Measurements from ENCODE around the gene CHN2. TPM values are rescaled to one million over a fixed set of nuclear protein-coding genes. Genes with fewer than 3 reads are reported as not detected.

CHN2 gene
- polyA plus RNA-seq, 2 of the 4 experiments (the other 2 are of a cell fraction), result 0.06 TPM; not detected in 1

DNA sequence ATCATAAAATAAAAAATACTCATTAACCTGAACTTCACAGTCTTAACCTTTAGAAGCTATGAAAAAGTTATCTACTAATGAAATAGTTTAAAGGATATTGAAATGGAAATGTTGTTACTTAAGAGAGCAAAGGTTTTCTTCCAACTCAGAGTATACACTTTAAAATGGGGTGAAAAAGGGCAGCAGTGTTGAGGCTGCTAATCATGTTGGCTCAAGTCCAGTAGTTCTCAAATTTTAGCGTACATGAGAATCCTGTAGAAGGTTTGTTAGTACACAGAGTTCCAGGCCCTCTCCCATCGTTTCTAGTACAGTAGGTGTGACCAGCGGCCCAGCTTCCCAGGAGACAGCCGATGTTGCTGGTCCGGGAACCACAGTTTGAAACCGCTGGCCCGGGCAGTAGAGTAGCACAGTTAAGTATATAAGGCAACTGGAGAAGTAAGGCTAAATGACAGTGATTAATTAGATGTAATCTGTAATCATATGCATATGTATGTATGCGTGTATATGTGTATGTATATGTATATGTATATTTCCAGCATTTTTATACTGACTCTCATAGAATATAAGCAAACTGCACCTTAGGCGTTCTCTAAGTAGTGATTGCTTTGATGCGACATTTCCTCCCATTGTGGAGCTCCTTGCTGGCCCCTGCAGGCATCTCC is 221.8 kb downstream of the CHN2 start (continued):
- no peak for TF ChIP-seq PBX3 (IDR thresholded peaks at IDR 0.05)
- TF ChIP-seq CHD4 (IDR thresholded peaks at IDR 0.05; ENCODE audit: borderline replicate concordance), result no peak
- TF ChIP-seq RARB (CRISPR knock-in tag; IDR thresholded peaks at IDR 0.05), result no peak

- ATAC-seq, result no peak
- 78% methylated on average over 9 of the region's 9 CpGs for WGBS (ENCODE audit: missing lambda C conversion rate)
- TF ChIP-seq, protein P1, sequence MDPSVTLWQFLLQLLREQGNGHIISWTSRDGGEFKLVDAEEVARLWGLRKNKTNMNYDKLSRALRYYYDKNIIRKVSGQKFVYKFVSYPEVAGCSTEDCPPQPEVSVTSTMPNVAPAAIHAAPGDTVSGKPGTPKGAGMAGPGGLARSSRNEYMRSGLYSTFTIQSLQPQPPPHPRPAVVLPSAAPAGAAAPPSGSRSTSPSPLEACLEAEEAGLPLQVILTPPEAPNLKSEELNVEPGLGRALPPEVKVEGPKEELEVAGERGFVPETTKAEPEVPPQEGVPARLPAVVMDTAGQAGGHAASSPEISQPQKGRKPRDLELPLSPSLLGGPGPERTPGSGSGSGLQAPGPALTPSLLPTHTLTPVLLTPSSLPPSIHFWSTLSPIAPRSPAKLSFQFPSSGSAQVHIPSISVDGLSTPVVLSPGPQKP (IDR thresholded peaks at IDR 0.05; ENCODE audit: low read depth, low read length), result no peak
- TF ChIP-seq CBX8 (IDR thresholded peaks at IDR 0.05) (no peak), CHD4 (IDR thresholded peaks at IDR 0.05; ENCODE audit: borderline replicate concordance) (no peak), TFCP2L1 (CRISPR knock-in tag; IDR thresholded peaks at IDR 0.05) (no peak), EHF (CRISPR knock-in tag; IDR thresholded peaks at IDR 0.05) (no peak), MAFK (IDR thresholded peaks at IDR 0.05; ENCODE audit: partially characterized antibody) (no peak), CEBPB (IDR thresholded peaks at IDR 0.05) (no peak), ESRRA (IDR thresholded peaks at IDR 0.05; ENCODE audit: borderline replicate concordance, low read length) (no peak), ATOH8 (CRISPR knock-in tag; IDR thresholded peaks at IDR 0.05; ENCODE audit: low read depth) (no peak), FOSB (CRISPR knock-in tag; IDR thresholded peaks at IDR 0.05) (no peak), FOXS1 (CRISPR knock-in tag; IDR thresholded peaks at IDR 0.05) (no peak), SMC3 (IDR thresholded peaks at IDR 0.05) (no peak), JUNB (IDR thresholded peaks at IDR 0.05) (no peak), KDM1A (IDR thresholded peaks at IDR 0.05; ENCODE audit: low read depth) (no peak), NFE2L2 (conservative IDR thresholded peaks at IDR 0.05; ENCODE audit: low read length) (no peak)
- TF ChIP-seq, protein P2, sequence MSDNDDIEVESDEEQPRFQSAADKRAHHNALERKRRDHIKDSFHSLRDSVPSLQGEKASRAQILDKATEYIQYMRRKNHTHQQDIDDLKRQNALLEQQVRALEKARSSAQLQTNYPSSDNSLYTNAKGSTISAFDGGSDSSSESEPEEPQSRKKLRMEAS (IDR thresholded peaks at IDR 0.05), result no peak
- DNase-seq (ENCODE audit: low read depth in 1 of 2, low spot score in 1 of 2), result no peak
- no peak for FAIRE-seq
- H3K4me3 ChIP-seq, result no peak overlapping the region
- POLR2A ChIA-PET, result no interaction called here
- H3K4me2 ChIP-seq, result no peak overlapping the region
- H3K4me1 ChIP-seq, result peaks cover 5% of the 10 kb centered on the region; the same call in 1 of the 3 replicates
- CTCF ChIA-PET, result interaction anchor here (2.4 to 4.5 kb wide), 4 partner anchors 8 to 495 kb away, joined by 10 to 40 read pairs (median 19); no protein-coding TSS in a partner anchor
- no peak overlapping the region for H3K27ac ChIP-seq
- H3K9me3 ChIP-seq, result no peaks in the 10 kb centered on the region
Measured at GRCh38 chr7:29416938-29417305, 222.3 kb downstream of the CHN2 start.

DNA sequence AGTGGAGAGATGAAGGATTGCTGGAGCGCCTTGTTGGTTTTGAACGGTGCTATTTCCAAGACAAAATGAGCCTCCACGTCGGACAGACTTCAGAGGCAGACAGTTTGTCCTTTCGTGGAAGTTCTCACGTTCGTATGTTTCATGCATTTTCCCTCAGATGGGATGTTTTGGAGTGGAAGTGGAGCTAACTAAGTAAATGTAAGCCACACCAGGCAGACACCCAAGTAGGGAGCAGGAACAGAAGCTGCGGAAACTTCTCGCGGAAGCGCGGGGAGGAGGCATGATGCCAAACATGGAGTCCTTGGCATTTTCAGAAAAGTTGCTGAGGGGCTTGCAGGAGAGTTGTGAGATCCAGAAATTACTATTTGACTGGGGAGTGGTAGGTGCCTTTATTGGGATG is 223.5 kb downstream of the CHN2 start:
- no peak for ATAC-seq
- Histone ChIP-seq H3K4me3 (no peak overlapping the region), H3K4me1 (no peaks in the 10 kb centered on the region; the same call in 2 of the 3 replicates), H3K9me3 (no peaks in the 10 kb centered on the region), H3K4me2 (no peak overlapping the region), H3K27ac (no peak overlapping the region)
- no peak for DNase-seq (ENCODE audit: low read depth in 1 of 2, low spot score in 1 of 2)
- ChIA-PET CTCF (interaction anchor here (2.7 kb wide), 1 partner anchor 10 kb away, joined by 20 read pairs; no protein-coding TSS in a partner anchor), POLR2A (no interaction called here)
- WGBS (ENCODE audit: missing lambda C conversion rate), result 86% methylated on average over 12 of the region's 12 CpGs
- FAIRE-seq, result no peak
- TF ChIP-seq E2F6 (IDR thresholded peaks at IDR 0.05; ENCODE audit: borderline replicate concordance, low read depth), result no peak
- TF ChIP-seq SMC3 (IDR thresholded peaks at IDR 0.05), result no peak
- TF ChIP-seq, protein P3, sequence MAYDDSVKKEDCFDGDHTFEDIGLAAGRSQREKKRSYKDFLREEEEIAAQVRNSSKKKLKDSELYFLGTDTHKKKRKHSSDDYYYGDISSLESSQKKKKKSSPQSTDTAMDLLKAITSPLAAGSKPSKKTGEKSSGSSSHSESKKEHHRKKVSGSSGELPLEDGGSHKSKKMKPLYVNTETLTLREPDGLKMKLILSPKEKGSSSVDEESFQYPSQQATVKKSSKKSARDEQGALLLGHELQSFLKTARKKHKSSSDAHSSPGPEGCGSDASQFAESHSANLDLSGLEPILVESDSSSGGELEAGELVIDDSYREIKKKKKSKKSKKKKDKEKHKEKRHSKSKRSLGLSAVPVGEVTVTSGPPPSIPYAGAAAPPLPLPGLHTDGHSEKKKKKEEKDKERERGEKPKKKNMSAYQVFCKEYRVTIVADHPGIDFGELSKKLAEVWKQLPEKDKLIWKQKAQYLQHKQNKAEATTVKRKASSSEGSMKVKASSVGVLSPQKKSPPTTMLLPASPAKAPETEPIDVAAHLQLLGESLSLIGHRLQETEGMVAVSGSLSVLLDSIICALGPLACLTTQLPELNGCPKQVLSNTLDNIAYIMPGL (CRISPR knock-in tag; IDR thresholded peaks at IDR 0.05; ENCODE audit: borderline replicate concordance), result no peak
- TF ChIP-seq ESRRA (IDR thresholded peaks at IDR 0.05; ENCODE audit: borderline replicate concordance, low read length), result no peak
- TF ChIP-seq RARB (CRISPR knock-in tag; IDR thresholded peaks at IDR 0.05), result no peak
- TF ChIP-seq HOXB13 (CRISPR knock-in tag; IDR thresholded peaks at IDR 0.05; ENCODE audit: low read depth), result no peak
- TF ChIP-seq FOXS1 (CRISPR knock-in tag; IDR thresholded peaks at IDR 0.05), result no peak
- no peak for TF ChIP-seq KDM5A (IDR thresholded peaks at IDR 0.05)
- no peak for TF ChIP-seq POLR2A (IDR thresholded peaks at IDR 0.05; ENCODE audit: low read length)
- no peak for TF ChIP-seq HOXA7 (CRISPR knock-in tag; IDR thresholded peaks at IDR 0.05)
- TF ChIP-seq CHD4 (IDR thresholded peaks at IDR 0.05; ENCODE audit: borderline replicate concordance), result no peak
- no peak for TF ChIP-seq ZFP36 (IDR thresholded peaks at IDR 0.05; ENCODE audit: borderline replicate concordance, partially characterized antibody)
- TF ChIP-seq TP53 (CRISPR knock-in tag; IDR thresholded peaks at IDR 0.05), result no peak
- TF ChIP-seq ZSCAN20 (CRISPR knock-in tag; IDR thresholded peaks at IDR 0.05), result no peak
- no peak for TF ChIP-seq USF2 (IDR thresholded peaks at IDR 0.05)
- no peak for TF ChIP-seq HOXB5 (CRISPR knock-in tag; IDR thresholded peaks at IDR 0.05)
- no peak for TF ChIP-seq KDM1A (IDR thresholded peaks at IDR 0.05; ENCODE audit: low read depth)

All from A549 (cell line).